GM10266 (cell line): Measurements from ENCODE around the gene RRBP1.
"Not testable (repeated sequence)": the region's sequence is repeated elsewhere in the genome, so short reads cannot be mapped to it uniquely, and the experiment has no call there.

ENCODE experiments used
- DNase-seq: peaks from one replicate; pipeline ENCODE4 v3.0.0; 2012; ENCODE audit errors: extremely low spot score
- CTCF ChIP-seq: IDR thresholded peaks from 2 replicates; pipeline ENCODE4 v1.5.1; 2012; ENCODE audit warnings: mild to moderate bottlenecking, low read depth; ENCODE audit not compliant: control insufficient read depth, insufficient read depth; ENCODE audit errors: missing control alignments

The RRBP1 gene

DNA sequence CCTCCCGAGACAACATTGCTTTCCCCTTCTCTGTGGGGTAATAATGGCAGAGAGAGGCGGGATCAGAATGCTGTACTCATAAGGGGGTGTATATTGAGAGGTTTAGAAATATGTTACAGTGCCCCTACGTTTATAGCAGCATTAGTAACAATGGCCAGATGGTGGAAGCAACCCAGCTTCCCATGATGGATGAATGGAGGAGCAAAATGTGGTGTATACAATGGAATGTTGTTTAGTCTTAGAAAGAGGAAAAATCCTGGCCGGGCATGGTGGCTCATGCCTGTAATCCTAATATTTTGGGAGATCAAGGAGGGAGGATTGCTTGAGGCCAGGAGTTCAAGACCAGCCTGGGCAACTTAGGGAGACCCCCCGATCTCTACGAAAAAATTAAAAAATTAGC lies 30.7 kb upstream of the RRBP1 start:
- no peak for DNase-seq
- no peak for TF ChIP-seq CTCF

DNA sequence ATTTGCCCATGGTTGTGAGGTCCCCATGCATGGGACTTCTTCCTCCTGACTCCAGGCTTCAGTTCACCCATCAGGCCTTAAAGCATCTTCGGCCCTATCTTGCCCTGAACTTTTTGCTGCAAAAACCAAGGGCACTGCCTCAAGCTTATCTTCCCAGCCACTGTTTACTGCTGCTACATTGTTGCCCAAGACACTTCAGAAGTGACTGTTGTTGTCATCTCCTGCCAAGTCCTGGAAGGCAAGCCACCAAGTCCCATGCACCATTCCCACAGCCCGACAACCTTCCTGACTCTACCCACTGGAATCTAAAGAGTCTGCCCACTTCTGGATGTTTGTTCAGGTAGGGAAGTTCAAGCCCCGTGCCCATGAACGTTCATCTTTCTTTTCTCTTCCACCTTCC lies 30.2 kb upstream of the RRBP1 start:
- TF ChIP-seq CTCF = no peak
- no peak for DNase-seq

DNA sequence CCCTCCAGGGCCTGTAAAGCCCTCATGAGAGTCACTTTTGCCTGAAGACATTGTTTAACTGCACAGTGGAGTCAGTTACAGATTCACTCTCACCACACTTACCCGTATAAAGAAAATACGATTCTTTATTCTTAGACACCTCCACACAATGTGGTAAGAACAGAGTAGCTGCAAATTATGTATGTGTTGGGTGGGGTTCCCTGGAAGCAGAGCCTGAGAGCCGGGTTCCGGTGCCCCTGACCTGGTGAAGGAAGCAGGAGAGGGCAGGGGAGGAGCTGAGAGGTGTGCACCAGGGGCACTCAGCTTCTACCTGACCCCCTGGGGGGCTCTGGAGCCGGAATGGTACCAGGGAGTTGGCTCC lies 29.2 kb upstream of the RRBP1 start:
- DNase-seq = no peak
- no peak for TF ChIP-seq CTCF

GRCh38 chr20:17710379-17711266 lies 28.6 kb upstream of the RRBP1 start:
- DNase-seq = no peak
- TF ChIP-seq CTCF = no peak

DNA sequence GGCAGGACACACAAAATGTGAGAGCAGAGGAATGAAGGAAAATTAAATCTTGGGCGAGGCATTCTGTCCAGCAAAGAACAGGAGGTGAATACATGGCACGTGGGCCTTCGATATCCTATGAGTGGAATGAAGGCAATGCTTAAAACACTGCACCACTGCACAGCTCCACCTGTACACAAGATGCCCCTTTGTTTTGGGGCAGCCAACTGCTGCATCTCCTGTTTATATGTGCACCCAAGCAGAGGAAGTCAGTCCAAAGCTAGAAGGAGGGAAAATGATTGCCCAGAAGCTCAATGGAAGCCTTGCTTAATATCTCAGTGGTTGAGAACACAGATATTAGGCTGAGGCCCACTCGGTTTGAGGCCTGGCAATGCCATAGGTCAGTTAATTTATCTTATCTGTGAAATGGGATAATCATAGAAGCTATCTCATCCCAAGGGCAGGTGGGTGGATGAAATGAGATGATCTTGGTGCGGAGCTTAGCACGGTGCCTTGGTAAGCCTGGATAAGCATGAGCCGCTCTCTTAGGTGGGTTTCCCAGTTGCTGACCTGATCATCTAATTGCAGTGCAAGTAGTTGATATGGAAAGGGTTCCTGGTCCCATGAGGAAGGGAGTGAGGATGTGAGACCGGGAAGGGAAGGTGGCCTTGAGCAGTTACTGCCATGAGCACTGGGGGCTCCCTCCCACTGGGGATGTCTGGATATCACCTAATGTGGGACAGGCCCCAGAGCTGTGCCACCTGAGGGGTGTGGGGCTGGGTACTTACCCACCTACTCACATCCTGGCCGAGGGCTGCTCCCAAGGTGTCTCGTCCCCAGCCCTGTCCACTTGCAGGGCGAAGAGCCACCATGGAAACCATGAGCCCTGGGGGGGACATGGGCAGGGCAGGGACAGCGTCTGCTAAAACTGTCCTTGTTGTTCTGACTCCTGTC lies 27.6 kb upstream of the RRBP1 start:
- no peak for TF ChIP-seq CTCF

DNA sequence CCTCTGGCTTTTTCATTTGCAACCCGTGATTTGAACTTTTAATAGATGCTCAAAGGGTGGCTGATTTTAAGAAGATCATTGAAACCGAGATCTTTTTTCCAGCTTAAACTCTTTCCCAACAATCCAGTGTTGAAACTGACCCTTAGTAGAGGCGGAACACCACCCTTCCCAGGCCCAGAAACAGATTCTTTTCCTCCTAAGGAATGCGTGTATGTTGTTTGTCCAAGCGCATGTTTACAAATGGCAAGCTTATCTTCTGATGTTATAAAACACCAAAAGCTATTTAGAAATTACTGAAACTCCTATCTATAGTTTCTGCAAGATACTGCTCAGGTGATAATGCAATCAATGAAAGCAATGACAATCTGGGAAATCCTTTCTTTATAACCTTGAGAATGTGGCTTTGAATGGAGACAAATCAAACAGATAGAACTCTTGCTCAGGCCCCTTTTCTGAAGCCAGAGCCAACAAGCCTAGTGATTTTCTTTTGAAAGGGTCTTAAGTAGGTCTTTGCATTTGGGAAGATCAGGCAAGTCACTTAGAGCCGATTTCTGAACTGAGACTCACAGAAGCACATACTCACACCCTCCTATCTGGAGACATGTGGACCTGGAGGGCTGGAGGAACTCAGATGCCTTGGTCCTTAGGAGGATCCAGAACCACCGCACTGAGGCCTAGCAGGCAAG lies 26.8 kb upstream of the RRBP1 start:
- TF ChIP-seq CTCF = no peak
- no peak for DNase-seq

More for the DNA sequence above, 27.6 kb upstream of the RRBP1 start:
- DNase-seq = no peak

GRCh38 chr20:17707951-17708350 lies 25.9 kb upstream of the RRBP1 start:
- DNase-seq = not testable (repeated sequence)
